A204.1 (cell line): ENCODE data around the gene VTI1A.
"Not testable (repeated sequence)": the region's sequence is repeated elsewhere in the genome, so short reads cannot be mapped to it uniquely, and the experiment has no call there.

Source experiments
- FAIRE-seq: peaks from 2 replicates; lab custom pipeline; 2012; peaks lifted over from hg19 to GRCh38; lab: Jason Lieb, UNC

Gene VTI1A

GRCh38 chr10:112589081-112589480 lies 142.1 kb downstream of the VTI1A start:
- no peak for FAIRE-seq

- not testable (repeated sequence) for FAIRE-seq
Measured at GRCh38 chr10:112590786-112591185, 143.8 kb downstream of the VTI1A start.

- no peak for FAIRE-seq
Measured at GRCh38 chr10:112593023-112593422, 146.0 kb downstream of the VTI1A start.

GRCh38 chr10:112601214-112602090 lies 154.4 kb downstream of the VTI1A start:
- no peak for FAIRE-seq

- FAIRE-seq: no peak
Measured at GRCh38 chr10:112603062-112603461, 156.0 kb downstream of the VTI1A start.

- FAIRE-seq: no peak
Measured at GRCh38 chr10:112605063-112605462, 158.0 kb downstream of the VTI1A start.

- no peak for FAIRE-seq
Measured at GRCh38 chr10:112607506-112607905, 160.5 kb downstream of the VTI1A start.

- no peak for FAIRE-seq
Measured at GRCh38 chr10:112613620-112614019, 166.6 kb downstream of the VTI1A start.

GRCh38 chr10:112614072-112614471 lies 167.1 kb downstream of the VTI1A start:
- FAIRE-seq: no peak

- no peak for FAIRE-seq
Measured at GRCh38 chr10:112614586-112614985, 167.6 kb downstream of the VTI1A start.

- FAIRE-seq: no peak
Measured at GRCh38 chr10:112615269-112615668, 168.3 kb downstream of the VTI1A start.

GRCh38 chr10:112616647-112617046 lies 169.6 kb downstream of the VTI1A start:
- FAIRE-seq: no peak

GRCh38 chr10:112618814-112619213 lies 171.8 kb downstream of the VTI1A start:
- FAIRE-seq: no peak

GRCh38 chr10:112619556-112619955 lies 172.5 kb downstream of the VTI1A start:
- FAIRE-seq: no peak

GRCh38 chr10:112622786-112623185 lies 175.8 kb downstream of the VTI1A start:
- no peak for FAIRE-seq

- FAIRE-seq: no peak
Measured at GRCh38 chr10:112624546-112625048, 177.6 kb downstream of the VTI1A start.

- no peak for FAIRE-seq
Measured at GRCh38 chr10:112628951-112629609, 182.1 kb downstream of the VTI1A start.

- no peak for FAIRE-seq
Measured at GRCh38 chr10:112631501-112632400, 184.7 kb downstream of the VTI1A start.

GRCh38 chr10:112634096-112634830 lies 187.2 kb downstream of the VTI1A start:
- FAIRE-seq: no peak

GRCh38 chr10:112637901-112638300 lies 190.9 kb downstream of the VTI1A start:
- FAIRE-seq: no peak

- FAIRE-seq: no peak
Measured at GRCh38 chr10:112639298-112639697, 192.3 kb downstream of the VTI1A start.

- no peak for FAIRE-seq
Measured at GRCh38 chr10:112640638-112641037, 193.6 kb downstream of the VTI1A start.
